ENCODE measurements around the gene S100P.

- TF ChIP-seq, protein P1, sequence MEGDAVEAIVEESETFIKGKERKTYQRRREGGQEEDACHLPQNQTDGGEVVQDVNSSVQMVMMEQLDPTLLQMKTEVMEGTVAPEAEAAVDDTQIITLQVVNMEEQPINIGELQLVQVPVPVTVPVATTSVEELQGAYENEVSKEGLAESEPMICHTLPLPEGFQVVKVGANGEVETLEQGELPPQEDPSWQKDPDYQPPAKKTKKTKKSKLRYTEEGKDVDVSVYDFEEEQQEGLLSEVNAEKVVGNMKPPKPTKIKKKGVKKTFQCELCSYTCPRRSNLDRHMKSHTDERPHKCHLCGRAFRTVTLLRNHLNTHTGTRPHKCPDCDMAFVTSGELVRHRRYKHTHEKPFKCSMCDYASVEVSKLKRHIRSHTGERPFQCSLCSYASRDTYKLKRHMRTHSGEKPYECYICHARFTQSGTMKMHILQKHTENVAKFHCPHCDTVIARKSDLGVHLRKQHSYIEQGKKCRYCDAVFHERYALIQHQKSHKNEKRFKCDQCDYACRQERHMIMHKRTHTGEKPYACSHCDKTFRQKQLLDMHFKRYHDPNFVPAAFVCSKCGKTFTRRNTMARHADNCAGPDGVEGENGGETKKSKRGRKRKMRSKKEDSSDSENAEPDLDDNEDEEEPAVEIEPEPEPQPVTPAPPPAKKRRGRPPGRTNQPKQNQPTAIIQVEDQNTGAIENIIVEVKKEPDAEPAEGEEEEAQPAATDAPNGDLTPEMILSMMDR (IDR thresholded peaks at IDR 0.05; ENCODE audit: borderline replicate concordance, extremely low read depth, low read length, poor library complexity, severe bottlenecking): no peak
- no peak for TF ChIP-seq EZH2 (IDR thresholded peaks at IDR 0.05; ENCODE audit: borderline replicate concordance, low read depth, low read length, severe bottlenecking)
Measured at GRCh38 chr4:6658597-6659075, 35.0 kb upstream of the S100P start.

Measured in DND-41 (cell line).